ENCODE data around the gene GPSM1.

Gene GPSM1

GRCh38 chr9:136359774-136360718 lies 32.7 kb downstream of the GPSM1 start:
- Histone ChIP-seq H3K27me3 (ENCODE audit: control insufficient read depth, insufficient read depth, low read length) (peaks cover 6% of the 10 kb centered on the region), H3K4me3 (ENCODE audit: low read length) (no peak overlapping the region), H3K9ac (ENCODE audit: low read length) (no peak overlapping the region), H3K36me3 (ENCODE audit: control insufficient read depth, insufficient read depth, low read length) (no peaks in the 10 kb centered on the region), H3K9me3 (ENCODE audit: control insufficient read depth, low read length) (no peaks in the 10 kb centered on the region), H3K4me1 (ENCODE audit: control insufficient read depth, insufficient read depth, low read length) (peaks cover 22% of the 10 kb centered on the region)

- Histone ChIP-seq H3K9ac (ENCODE audit: low read length) (no peak overlapping the region), H3K27me3 (ENCODE audit: control insufficient read depth, insufficient read depth, low read length) (peaks cover 10% of the 10 kb centered on the region), H3K4me3 (ENCODE audit: low read length) (no peak overlapping the region), H3K36me3 (ENCODE audit: control insufficient read depth, insufficient read depth, low read length) (no peaks in the 10 kb centered on the region), H3K9me3 (ENCODE audit: control insufficient read depth, low read length) (no peaks in the 10 kb centered on the region), H3K4me1 (ENCODE audit: control insufficient read depth, insufficient read depth, low read length) (peaks cover 18% of the 10 kb centered on the region)
These were observed 33.9 kb downstream of the GPSM1 start for GRCh38 chr9:136361047-136361753.

GRCh38 chr9:136361754-136362449 lies 34.6 kb downstream of the GPSM1 start:
- Histone ChIP-seq H3K9me3 (ENCODE audit: control insufficient read depth, low read length) (no peaks in the 10 kb centered on the region), H3K27me3 (ENCODE audit: control insufficient read depth, insufficient read depth, low read length) (peaks cover 10% of the 10 kb centered on the region), H3K36me3 (ENCODE audit: control insufficient read depth, insufficient read depth, low read length) (no peaks in the 10 kb centered on the region), H3K4me1 (ENCODE audit: control insufficient read depth, insufficient read depth, low read length) (peaks cover 18% of the 10 kb centered on the region), H3K9ac (ENCODE audit: low read length) (no peak overlapping the region), H3K4me3 (ENCODE audit: low read length) (no peak overlapping the region)

- no peak overlapping the region for H3K4me3 ChIP-seq (ENCODE audit: low read length)
- H3K9me3 ChIP-seq (ENCODE audit: control insufficient read depth, low read length) = no peaks in the 10 kb centered on the region
These were observed 35.1 kb downstream of the GPSM1 start for GRCh38 chr9:136362450-136362784.

GRCh38 chr9:136363106-136363948 lies 36.0 kb downstream of the GPSM1 start, which contains the start of gene DNLZ:
TSS of gene DNLZ (minus strand) at chr9:136363744. CDS start at chr9:136363714, 30 bp downstream.
- Histone ChIP-seq H3K9ac (ENCODE audit: low read length) (no peak within 1 kb of the TSS), H3K36me3 (ENCODE audit: control insufficient read depth, insufficient read depth, low read length) (no peaks in the 10 kb centered on the region), H3K4me1 (ENCODE audit: control insufficient read depth, insufficient read depth, low read length) (peaks cover 18% of the 10 kb centered on the region), H3K27me3 (ENCODE audit: control insufficient read depth, insufficient read depth, low read length) (peaks cover 10% of the 10 kb centered on the region), H3K9me3 (ENCODE audit: control insufficient read depth, low read length) (no peaks in the 10 kb centered on the region), H3K4me3 (ENCODE audit: low read length) (no peak within 1 kb of the TSS)

More at GRCh38 chr9:136362450-136362784, 35.1 kb downstream of the GPSM1 start:
- Histone ChIP-seq H3K27me3 (ENCODE audit: control insufficient read depth, insufficient read depth, low read length) (peaks cover 10% of the 10 kb centered on the region), H3K36me3 (ENCODE audit: control insufficient read depth, insufficient read depth, low read length) (no peaks in the 10 kb centered on the region), H3K9ac (ENCODE audit: low read length) (no peak overlapping the region), H3K4me1 (ENCODE audit: control insufficient read depth, insufficient read depth, low read length) (peaks cover 18% of the 10 kb centered on the region)

- Histone ChIP-seq H3K9ac (ENCODE audit: low read length) (no peak overlapping the region), H3K4me1 (ENCODE audit: control insufficient read depth, insufficient read depth, low read length) (peaks cover 18% of the 10 kb centered on the region), H3K4me3 (ENCODE audit: low read length) (no peak overlapping the region), H3K9me3 (ENCODE audit: control insufficient read depth, low read length) (no peaks in the 10 kb centered on the region), H3K36me3 (ENCODE audit: control insufficient read depth, insufficient read depth, low read length) (no peaks in the 10 kb centered on the region), H3K27me3 (ENCODE audit: control insufficient read depth, insufficient read depth, low read length) (peaks cover 10% of the 10 kb centered on the region)
These were observed 36.8 kb downstream of the GPSM1 start for GRCh38 chr9:136363949-136364748.

GRCh38 chr9:136364942-136365774 lies 37.8 kb downstream of the GPSM1 start:
- Histone ChIP-seq H3K36me3 (ENCODE audit: control insufficient read depth, insufficient read depth, low read length) (no peaks in the 10 kb centered on the region), H3K27me3 (ENCODE audit: control insufficient read depth, insufficient read depth, low read length) (peaks cover 10% of the 10 kb centered on the region), H3K9ac (ENCODE audit: low read length) (no peak overlapping the region), H3K9me3 (ENCODE audit: control insufficient read depth, low read length) (no peaks in the 10 kb centered on the region), H3K4me3 (ENCODE audit: low read length) (no peak overlapping the region), H3K4me1 (ENCODE audit: control insufficient read depth, insufficient read depth, low read length) (peaks cover 18% of the 10 kb centered on the region)

GRCh38 chr9:136365775-136366222 lies 38.5 kb downstream of the GPSM1 start:
- no peak overlapping the region for H3K9ac ChIP-seq (ENCODE audit: low read length)
- peaks cover 18% of the 10 kb centered on the region for H3K4me1 ChIP-seq (ENCODE audit: control insufficient read depth, insufficient read depth, low read length)
- no peaks in the 10 kb centered on the region for H3K36me3 ChIP-seq (ENCODE audit: control insufficient read depth, insufficient read depth, low read length)
- H3K9me3 ChIP-seq (ENCODE audit: control insufficient read depth, low read length) = no peaks in the 10 kb centered on the region
- H3K4me3 ChIP-seq (ENCODE audit: low read length) = no peak overlapping the region
- H3K27me3 ChIP-seq (ENCODE audit: control insufficient read depth, insufficient read depth, low read length) = peaks cover 10% of the 10 kb centered on the region

- no peaks in the 10 kb centered on the region for H3K36me3 ChIP-seq (ENCODE audit: control insufficient read depth, insufficient read depth, low read length)
- no peak overlapping the region for H3K4me3 ChIP-seq (ENCODE audit: low read length)
- H3K9ac ChIP-seq (ENCODE audit: low read length) = no peak overlapping the region
- no peaks in the 10 kb centered on the region for H3K9me3 ChIP-seq (ENCODE audit: control insufficient read depth, low read length)
- H3K27me3 ChIP-seq (ENCODE audit: control insufficient read depth, insufficient read depth, low read length) = peaks cover 10% of the 10 kb centered on the region
- H3K4me1 ChIP-seq (ENCODE audit: control insufficient read depth, insufficient read depth, low read length) = peaks cover 18% of the 10 kb centered on the region
These were observed 39.5 kb downstream of the GPSM1 start for GRCh38 chr9:136366826-136367225.
